PC-9 (cell line): Measurements from ENCODE around the gene WDHD1.

Experiments used
- CTCF ChIP-seq: fragments of 200-600 bp; sonication (generic); conservative IDR thresholded peaks from 2 replicates; pipeline ENCODE4 v1.6.1; 2017; ENCODE audit warnings: mixed run types, antibody characterized with exemption, mild to moderate bottlenecking, moderate library complexity
- EZH2 ChIP-seq: fragments of 200-600 bp; sonication (generic); IDR thresholded peaks from 2 replicates; pipeline ENCODE4 v1.8.0; 2017; ENCODE audit warnings: antibody characterized with exemption, low read depth

GRCh38 chr14:54944737-54945391, 82.0 kb downstream of the WDHD1 start:
- TF ChIP-seq CTCF (no peak), EZH2 (no peak)
